GM21381 (cell line): ENCODE results near the gene PKHD1.
"Not testable (repeated sequence)": the region's sequence is repeated elsewhere in the genome, so short reads cannot be mapped to it uniquely, and the experiment has no call there.

ENCODE experiments used
- ATAC-seq: cut with Tn5 transposase; IDR thresholded peaks from one replicate; pipeline ENCODE4 v1.9.1; 2021; ENCODE audit warnings: mild to moderate bottlenecking, moderate library complexity; ENCODE audit not compliant: unreplicated experiment

PKHD1 gene

DNA sequence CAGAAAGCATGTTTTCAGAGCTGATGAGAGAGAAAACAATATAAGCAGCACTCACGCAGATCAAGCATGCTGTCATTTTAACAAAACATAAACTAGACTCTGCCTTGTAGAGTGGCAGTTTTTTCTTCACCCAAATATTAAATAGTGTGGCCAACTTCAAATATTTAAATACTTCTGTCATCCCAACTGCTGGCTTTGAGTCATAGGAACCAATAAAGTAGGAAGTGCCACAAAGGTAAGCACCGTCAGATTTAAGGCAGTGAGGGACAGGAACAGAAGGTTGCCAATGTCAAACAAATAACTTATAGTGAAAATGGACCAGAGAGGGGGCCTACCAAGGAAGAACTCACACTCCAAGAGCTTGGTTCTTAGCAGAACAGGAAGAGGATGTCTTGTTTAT is 222.2 kb downstream of the PKHD1 start:
- no peak for ATAC-seq

- ATAC-seq = no peak
Observed at GRCh38 chr6:51857134-51857533, 230.3 kb downstream of the PKHD1 start.

DNA sequence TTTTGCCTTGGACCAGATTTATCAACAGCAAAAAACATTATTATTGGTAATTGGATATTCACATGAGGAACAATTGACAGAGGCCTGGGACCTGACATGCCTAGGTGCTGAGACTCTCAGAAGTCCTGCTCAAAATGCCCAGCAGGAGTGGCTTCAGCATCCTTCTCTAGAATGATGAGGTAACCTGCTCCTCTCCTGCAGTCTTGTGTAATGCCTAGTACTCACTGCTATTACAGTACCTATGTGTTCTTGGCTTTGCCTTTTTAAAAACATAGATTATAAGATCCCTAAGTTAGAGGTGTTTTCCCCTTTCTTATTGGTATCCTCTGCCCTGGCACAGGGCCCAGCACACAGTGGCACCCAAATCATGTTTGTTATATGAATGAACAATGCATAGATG is 230.9 kb downstream of the PKHD1 start:
- no peak for ATAC-seq

DNA sequence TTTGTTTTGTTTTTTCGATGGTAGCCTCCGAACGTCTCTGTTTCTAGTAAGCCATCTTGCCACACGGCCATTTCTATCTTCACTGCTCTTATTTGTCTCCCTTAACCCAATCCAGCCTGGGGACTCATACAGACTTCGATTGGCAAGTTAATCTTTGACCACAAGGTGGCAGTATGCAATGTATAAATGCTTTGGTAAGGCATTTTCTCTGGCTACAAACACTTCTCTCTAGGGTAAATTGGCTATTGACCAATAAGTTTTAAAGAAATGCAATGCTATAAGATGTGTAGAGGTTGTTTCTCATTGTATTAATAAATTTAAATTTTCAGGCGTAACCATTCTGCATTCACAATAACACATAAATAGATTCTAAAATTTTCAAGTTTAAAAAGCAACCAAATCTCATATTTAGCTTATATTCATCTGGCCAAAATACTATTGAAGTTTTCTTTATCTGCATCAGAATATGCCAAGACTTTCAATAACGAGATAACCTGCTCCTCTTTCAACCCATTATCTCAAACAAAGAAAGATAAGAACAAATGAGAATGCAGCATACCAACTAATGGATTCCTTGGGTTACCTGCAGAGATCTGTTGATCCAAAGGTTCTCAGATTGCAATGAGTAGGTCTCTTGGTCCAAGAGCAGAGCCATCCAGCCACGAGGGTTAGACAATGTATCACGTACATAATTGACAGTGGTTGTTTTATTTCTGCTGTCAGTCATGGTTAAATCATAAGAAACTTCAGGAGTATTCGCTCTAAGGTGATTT is 231.9 kb downstream of the PKHD1 start:
- ATAC-seq = no peak

GRCh38 chr6:51854876-51855275 is 232.5 kb downstream of the PKHD1 start:
- no peak for ATAC-seq

GRCh38 chr6:51854347-51854746 is 233.1 kb downstream of the PKHD1 start:
- no peak for ATAC-seq

DNA sequence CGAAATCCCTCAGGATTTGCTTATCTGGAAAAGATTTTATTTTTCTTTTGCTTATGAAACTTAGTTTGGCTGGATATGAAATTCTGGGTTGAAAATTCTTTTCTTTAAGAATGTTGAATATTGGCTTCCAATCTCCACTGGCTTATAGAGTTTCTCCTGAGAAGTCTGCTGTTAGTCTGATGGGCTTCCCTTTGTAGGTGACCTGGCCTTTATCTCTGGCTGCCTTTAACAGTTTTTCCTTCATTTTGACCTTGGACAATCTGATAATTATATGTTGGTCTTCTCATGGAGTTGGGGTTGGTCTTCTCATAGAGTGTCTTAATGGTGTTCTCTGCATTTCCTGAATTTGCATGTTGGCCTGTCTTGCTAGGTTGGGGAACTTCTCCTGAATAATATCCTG is 234.3 kb downstream of the PKHD1 start:
- ATAC-seq = not testable (repeated sequence)

DNA sequence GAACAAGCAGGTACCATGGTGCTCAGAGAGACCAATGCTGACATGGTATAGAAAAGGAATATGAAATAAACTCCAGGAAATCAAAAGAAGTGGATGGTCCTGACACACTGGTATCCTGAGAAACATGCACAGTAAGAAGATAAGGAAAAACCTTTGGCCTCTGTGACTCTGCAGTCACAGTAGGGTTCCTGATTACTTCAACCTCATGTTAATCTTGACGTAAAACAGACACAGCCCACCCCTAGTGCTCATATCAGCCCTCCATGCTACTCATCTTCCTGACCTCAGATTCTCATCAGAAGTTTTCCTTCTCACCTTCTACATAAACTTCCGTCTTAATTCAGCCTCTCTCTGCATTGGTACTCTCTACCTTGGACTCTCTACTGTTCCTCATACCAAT is 240.9 kb downstream of the PKHD1 start:
- no peak for ATAC-seq

- no peak for ATAC-seq
Observed at GRCh38 chr6:51844336-51844735, 243.1 kb downstream of the PKHD1 start.

- no peak for ATAC-seq
Observed at GRCh38 chr6:51843456-51844056, 243.9 kb downstream of the PKHD1 start.

- ATAC-seq = no peak
Observed at GRCh38 chr6:51842804-51843378, 244.5 kb downstream of the PKHD1 start.

- no peak for ATAC-seq
Observed at GRCh38 chr6:51842061-51842803, 245.2 kb downstream of the PKHD1 start.

GRCh38 chr6:51841626-51842025 is 245.8 kb downstream of the PKHD1 start:
- no peak for ATAC-seq

DNA sequence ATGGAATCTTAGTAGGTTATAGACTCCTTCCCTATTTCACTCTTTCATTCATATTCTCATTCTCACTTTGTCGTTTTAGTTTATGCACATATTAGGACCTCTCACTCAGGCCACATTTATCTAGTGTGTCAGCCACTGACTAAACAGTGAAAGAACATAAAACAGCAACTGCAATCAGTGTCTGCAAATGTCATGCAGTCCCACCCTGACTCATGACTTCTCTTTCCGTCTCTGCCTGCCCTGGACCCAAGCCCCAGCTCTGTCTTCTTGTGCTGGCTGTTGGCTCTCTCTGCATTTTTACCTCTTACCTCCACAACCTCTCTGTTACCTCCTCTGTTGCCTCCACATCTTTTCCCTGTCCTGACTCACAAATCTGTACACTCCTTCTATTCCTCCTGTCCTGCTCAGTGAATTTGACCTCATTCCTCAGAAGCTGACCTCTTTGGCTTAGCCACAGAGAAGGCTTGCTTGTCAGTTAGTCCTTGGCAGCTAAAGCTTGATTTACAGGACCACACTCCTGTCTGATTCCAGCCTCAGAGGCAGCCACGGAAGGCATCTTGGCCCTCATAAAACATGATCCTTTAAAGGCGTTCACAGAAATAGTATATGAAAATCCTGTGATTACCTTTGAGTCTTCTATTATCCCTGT is 247.6 kb downstream of the PKHD1 start:
- no peak for ATAC-seq

DNA sequence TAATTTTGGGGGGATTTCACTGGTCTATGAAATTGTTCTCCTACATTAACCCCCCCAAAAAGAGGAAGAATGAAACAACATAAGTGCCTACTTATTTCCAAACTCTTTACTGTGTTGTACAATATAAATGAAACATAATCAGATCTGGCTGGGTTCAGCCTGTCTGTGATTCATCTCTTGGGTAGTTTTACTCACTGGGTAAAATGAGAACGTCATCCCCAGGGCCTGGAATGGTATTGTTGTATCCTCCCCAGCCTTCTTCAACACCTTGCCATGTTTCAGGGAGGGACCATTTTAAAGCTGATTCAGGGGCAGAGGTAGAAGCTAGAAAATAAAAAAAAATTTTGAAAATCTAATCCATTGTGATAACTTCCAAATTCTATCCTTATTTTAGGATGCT is 256.7 kb downstream of the PKHD1 start:
- ATAC-seq = no peak

DNA sequence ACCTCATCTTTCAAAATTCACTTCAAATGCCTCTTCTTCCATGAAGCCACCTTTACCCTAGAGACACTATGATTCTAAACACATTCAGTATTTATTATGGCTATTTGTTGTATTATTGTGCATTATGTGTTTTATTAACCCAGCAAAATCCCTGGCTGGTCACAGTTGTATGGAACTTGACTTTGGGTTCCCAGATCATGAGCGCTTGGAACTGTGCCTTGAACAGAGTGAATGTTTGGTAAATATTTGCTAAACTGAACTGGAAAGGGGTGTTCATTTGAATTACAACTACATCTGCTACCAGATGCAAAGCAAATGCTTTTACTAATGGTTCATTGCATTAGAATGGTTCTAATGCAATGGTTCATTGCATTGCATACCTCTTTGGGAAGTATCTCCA is 259.8 kb downstream of the PKHD1 start:
- ATAC-seq = no peak

- ATAC-seq = no peak
Observed at GRCh38 chr6:51824940-51825339, 262.5 kb downstream of the PKHD1 start.

DNA sequence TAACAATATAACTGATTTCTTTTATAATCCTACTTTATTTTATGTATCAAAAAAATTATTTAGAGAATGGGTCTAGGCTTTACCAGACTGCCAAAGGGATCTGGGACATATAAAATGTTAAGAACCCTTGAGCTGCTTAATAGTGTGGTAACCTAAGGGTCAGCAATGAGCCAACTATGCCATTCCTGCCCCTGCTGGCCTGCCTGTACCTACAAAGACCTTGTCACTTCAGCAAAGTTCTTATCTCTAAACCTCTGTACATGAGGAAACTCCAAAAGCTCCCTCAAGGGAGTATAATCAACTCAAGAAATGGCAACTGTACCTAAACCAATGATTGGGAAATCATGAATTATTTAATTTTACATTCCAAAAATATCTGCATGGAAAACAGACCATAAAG is 266.9 kb downstream of the PKHD1 start:
- no peak for ATAC-seq

GRCh38 chr6:51818520-51819022 is 268.8 kb downstream of the PKHD1 start:
- no peak for ATAC-seq

DNA sequence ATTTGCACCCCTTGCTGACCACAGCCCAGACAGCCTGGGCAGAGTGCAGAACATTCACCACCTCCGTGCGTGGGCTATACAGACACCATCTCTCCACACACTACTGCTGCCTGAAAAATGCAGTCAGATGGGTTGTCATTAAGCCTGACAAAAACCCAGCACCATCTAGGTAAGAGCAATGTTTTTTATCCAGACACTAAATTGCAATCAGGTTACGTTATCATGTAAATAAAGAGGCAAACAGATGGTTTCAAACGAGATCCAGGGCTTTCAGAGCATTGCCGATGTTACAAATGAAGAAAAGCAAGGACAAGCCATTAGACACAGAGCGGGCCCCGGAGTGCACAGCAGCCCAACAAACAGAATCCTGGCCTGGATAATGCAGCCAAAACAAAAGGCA is 269.6 kb downstream of the PKHD1 start:
- no peak for ATAC-seq

GRCh38 chr6:51814418-51814817 is 273.0 kb downstream of the PKHD1 start:
- no peak for ATAC-seq
